GM18909 (cell line): ENCODE measurements around the gene THSD4.
"Not testable (repeated sequence)": the region's sequence is repeated elsewhere in the genome, so short reads cannot be mapped to it uniquely, and the experiment has no call there.

ENCODE experiments used
- ATAC-seq: cut with Tn5 transposase; IDR thresholded peaks from one replicate; pipeline ENCODE4 v1.9.1; 2021; ENCODE audit warnings: mild to moderate bottlenecking; ENCODE audit not compliant: unreplicated experiment, poor library complexity

THSD4 gene

GRCh38 chr15:71391421-71392088, 276.3 kb downstream of the THSD4 start:
- ATAC-seq, result no peak

- ATAC-seq, result no peak
These were observed 277.6 kb downstream of the THSD4 start for GRCh38 chr15:71392861-71393283.

- ATAC-seq, result no peak
These were observed 278.1 kb downstream of the THSD4 start for GRCh38 chr15:71393383-71393782.

- no peak for ATAC-seq
These were observed 281.4 kb downstream of the THSD4 start for GRCh38 chr15:71396536-71397125.

DNA sequence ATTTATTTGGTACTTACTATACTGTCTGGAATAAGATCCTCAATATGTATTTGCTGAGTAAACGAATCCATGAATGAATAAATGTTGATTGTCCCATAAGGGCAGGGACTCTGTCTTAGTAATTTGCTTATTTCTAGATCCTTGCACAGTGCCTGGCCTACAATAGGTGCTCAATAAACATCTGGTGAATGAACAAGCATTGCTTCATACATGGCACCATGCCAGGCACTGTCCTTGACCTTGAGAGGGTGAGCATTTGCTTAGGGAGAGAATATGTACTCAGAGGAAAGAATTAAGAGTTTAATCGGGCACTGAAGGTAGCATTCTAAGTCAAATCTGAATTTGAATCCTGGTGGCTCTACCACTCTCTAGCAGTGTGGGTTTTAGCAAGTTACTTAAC, 282.1 kb downstream of the THSD4 start:
- no peak for ATAC-seq

- no peak for ATAC-seq
These were observed 285.0 kb downstream of the THSD4 start for GRCh38 chr15:71400294-71400693.

- ATAC-seq, result not testable (repeated sequence)
These were observed 286.5 kb downstream of the THSD4 start for GRCh38 chr15:71401728-71402127.

- ATAC-seq, result no peak
These were observed 294.3 kb downstream of the THSD4 start for GRCh38 chr15:71409541-71409940.

DNA sequence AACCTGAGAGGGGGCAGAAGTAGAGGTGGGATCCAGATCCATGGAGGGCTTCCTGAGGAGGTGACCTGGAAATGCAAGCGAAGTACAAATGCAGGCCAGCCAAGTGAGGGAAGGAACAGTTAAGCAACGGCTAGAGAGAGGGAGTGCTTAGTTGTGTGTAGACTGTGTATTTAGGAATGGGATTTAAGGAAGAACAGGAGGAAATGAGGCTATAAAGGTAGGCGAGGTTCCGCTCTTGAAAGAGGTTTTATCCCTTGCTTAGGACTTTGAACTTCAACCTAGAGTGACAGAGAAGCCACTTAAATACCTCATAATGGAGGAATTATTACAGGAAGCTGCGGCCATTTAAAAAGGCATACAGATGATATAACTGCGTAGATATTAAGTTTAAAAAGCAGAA, 295.1 kb downstream of the THSD4 start:
- ATAC-seq, result no peak

DNA sequence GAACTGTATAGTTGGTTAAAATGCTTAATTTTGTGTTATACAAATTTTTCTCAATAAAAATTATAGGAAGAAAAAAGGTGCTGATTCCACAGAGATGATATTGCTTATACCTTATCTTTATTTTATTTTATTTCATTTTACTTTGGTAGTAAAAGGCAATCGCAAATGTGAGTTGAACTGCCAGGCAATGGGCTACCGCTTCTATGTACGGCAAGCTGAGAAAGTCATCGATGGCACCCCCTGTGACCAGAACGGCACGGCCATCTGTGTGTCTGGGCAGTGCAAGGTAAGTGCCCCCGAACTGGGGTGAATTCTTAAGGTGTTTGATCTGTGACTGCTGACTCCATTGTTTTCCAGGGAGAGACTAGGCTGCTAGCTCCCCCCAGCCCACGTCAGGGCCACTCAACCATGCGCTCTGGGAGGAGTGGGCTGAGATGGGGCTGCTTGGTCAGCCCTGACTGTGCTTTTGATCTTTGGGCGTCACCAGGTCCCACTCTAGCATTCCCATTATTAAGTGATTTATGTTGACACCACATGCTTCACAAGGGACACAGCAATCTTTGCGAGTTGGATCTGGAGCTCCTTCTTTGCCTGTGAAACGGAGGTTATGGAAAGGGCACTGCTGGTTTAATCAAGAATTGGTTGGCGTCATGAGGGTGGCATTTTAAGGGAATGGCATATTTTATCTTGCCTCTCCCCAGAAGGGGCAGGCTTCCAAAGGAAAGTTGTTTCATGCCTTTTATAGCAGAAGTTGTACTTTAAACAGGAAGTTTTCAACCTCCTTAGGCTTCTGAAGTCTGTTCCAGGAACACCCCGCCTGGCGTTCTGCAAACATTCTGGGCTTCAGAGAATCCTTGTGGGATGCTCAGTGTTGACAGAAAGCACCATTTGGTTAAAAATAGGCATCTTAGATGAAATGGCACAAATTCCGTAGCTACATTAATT, 296.5 kb downstream of the THSD4 start:
- ATAC-seq, result no peak

- ATAC-seq, result no peak
These were observed 298.1 kb downstream of the THSD4 start for GRCh38 chr15:71413419-71413818.

DNA sequence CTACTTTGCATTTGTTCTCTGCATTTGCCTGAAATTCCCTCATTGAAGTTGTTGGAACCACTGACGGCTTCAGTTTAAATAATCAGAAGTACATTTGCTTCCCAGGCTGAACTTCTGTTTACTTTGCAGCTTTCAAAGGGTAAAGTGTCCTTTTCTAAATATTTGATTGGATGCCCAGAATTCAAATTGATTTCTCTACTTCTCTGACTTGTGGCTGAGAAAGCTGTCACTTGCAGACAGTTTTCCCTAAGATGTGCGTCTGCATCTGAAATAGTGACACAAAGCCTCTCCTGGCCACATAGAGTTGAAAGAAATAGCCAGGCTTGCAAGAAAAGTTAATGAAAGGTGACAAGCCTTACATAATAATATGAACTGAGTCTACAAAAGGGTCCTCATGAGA, 299.6 kb downstream of the THSD4 start:
- no peak for ATAC-seq

- no peak for ATAC-seq
These were observed 307.4 kb downstream of the THSD4 start for GRCh38 chr15:71422530-71423259.

DNA sequence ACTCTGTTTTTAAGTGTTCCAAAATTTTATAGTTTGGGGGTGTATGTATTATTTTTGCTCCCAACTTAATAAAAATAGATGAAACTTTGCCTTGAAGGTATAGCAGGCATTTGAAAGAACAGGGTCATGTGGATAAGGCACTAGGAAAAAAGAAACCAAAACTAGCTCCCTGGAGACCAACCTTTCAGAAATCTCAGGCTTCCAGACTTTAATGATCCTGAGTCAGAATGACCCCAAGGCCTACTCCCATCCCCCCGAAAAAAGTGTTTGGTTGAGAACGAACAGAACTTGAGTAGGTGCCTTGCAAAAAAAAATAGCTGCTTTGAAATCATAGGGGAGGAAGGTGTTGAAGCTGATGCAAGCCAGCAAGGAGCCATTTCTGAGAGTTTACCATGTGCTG, 309.5 kb downstream of the THSD4 start:
- no peak for ATAC-seq

- no peak for ATAC-seq
These were observed 310.1 kb downstream of the THSD4 start for GRCh38 chr15:71425388-71425787.

- no peak for ATAC-seq
These were observed 311.5 kb downstream of the THSD4 start for GRCh38 chr15:71426792-71427191.

DNA sequence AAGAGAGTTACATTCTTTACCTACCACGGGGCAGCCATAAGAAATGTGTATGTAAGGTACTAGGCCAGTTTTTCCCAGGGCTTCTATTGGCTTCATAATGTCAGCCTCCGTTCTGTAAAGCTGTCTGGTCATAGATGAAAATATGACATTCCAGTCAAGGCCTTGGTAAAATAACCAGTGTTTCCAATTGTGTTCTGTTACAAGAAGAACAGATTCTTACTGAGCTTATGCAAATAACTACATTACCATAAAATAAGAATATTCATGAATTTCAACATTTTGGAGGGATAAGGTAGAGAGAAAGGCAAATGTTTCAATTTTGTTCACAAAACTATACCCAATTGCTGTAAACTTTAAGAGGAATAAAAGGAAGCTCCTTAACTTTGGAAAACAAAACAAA, 315.5 kb downstream of the THSD4 start:
- no peak for ATAC-seq

DNA sequence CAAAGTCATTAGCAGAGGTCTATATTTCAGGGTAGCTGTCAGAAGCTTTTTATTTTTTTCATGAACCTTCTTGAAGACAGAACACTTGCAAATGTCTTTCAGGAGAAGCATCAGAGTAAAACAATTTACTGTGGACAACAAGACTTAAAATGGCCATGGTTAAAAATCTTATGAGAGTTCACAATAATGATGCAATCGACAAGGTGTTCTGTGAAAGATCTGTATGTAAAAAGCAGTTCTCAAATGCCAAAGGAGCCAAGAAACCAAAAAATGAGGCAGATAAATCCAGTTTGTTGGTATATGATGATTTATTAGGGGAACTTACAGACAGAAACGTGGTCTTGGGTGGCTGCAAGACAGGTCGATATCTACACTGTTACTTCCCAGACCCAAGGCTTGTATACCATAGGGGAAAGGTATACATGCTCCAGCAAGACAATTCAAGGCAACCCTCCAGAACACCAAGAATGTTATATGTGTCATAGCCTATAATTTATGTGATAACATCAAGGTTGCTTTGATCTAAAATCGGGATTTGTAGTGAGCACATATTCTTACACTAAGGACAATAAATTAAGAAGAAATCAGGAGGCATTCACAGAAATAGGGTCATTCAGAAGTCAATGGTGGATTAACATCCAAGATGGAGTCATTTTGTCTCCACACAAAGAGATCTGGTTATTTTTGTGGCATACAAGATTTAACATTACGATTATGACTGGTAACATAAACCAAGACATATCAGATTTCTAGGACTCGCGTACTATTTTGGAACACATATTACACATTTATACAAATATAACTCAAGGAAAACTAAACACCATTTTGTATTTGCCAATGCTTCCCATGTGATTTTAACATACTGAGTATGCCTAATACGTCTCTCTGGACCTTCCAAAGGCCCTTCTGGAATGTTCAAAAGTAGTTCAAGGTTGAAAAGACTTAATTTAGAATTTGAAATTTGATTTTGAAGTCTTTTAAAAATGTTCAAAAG, 316.4 kb downstream of the THSD4 start:
- ATAC-seq, result no peak

DNA sequence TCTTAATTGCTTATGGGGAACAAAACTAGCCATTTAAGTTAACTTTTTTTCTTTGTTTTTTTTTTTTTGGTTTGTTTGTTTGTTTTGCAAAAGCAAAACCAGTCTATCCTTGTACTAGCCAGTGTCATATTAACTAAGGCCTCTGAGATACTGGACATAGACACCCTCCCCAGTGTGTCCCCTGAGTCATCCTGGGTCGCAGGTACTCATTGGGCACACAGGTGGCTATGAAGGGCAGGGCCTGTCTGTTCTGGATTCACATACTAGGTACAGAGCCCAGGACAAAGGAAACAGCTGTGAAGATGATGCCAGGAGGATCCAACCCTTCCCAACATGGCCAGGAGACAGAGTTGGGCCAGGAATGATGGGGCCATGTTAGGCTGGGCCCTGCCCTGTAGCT, 318.1 kb downstream of the THSD4 start:
- ATAC-seq, result no peak
